Caco-2 (cell line): ENCODE measurements around the gene ATAD3B. TPM values are rescaled to one million over a fixed set of nuclear protein-coding genes. Genes with fewer than 3 reads are reported as not detected.
"Not testable (repeated sequence)": the region's sequence is repeated elsewhere in the genome, so short reads cannot be mapped to it uniquely, and the experiment has no call there.

Source experiments
- BruUV-seq: library from RNA; stranded (reverse); fragments of 400-500 nt; replicated peaks from 2 replicates; lab custom pipeline; 2021; lab: Mats Ljungman, UMichigan
- CTCF ChIA-PET: fragments of 300-600 bp; sonication (Branson Sonifier 250); formaldehyde crosslinking; loops from one replicate; lab custom pipeline; 2022; ENCODE audit warnings: antibody characterized with exemption; lab: Charles Lee
- POLR2A ChIA-PET: fragments of 300-600 bp; sonication (Branson Sonifier 250); formaldehyde crosslinking; loops from one replicate; lab custom pipeline; 2022; ENCODE audit warnings: antibody characterized with exemption; lab: Charles Lee
- DNase-seq, 2 experiments: peaks; one replicate each; pipeline versions ENCODE4 v3.0.0 to v3.0.0-alpha.2; 2020 to 2022
- H3K27me3 ChIP-seq: replicated peaks from 2 replicates; pipeline ENCODE4 v1.6.0; 2011; ENCODE audit warnings: low read length; ENCODE audit not compliant: control insufficient read depth, insufficient read depth
- H3K36me3 ChIP-seq: 2 replicates; pipeline ENCODE4 v1.5.1; 2011; ENCODE audit warnings: low read length; ENCODE audit not compliant: control insufficient read depth, insufficient read depth
- H3K4me1 ChIP-seq: fragments of 250-450 bp; sonication (Bioruptor Pico); 2 replicates; pipeline ENCODE4 v1.5.1; 2020; ENCODE audit warnings: mild to moderate bottlenecking
- H3K4me3 ChIP-seq: 2 replicates; pipeline ENCODE4 v1.5.1; 2011; ENCODE audit warnings: low read depth, mild to moderate bottlenecking, control low read depth, low read length
- H3K9me3 ChIP-seq: fragments of 250-450 bp; sonication (Bioruptor Pico); 2 replicates; pipeline ENCODE4 v1.5.1; 2020; ENCODE audit warnings: mild to moderate bottlenecking, moderate library complexity
- H3K27ac Mint-ChIP-seq: one replicate; pipeline ENCODE4 v1.8.0; 2022; ENCODE audit warnings: mixed read lengths; ENCODE audit not compliant: unreplicated experiment
- H3K27me3 Mint-ChIP-seq: one replicate; pipeline ENCODE4 v1.8.0; 2022; ENCODE audit warnings: mixed read lengths; ENCODE audit not compliant: insufficient read depth, unreplicated experiment
- H3K36me3 Mint-ChIP-seq: one replicate; pipeline ENCODE4 v1.8.0; 2022; ENCODE audit warnings: mild to moderate bottlenecking, mixed read lengths; ENCODE audit not compliant: insufficient read depth, unreplicated experiment
- H3K4me1 Mint-ChIP-seq: one replicate; pipeline ENCODE4 v1.8.0; 2022; ENCODE audit warnings: low read depth, mixed read lengths; ENCODE audit not compliant: unreplicated experiment
- H3K4me3 Mint-ChIP-seq: one replicate; pipeline ENCODE4 v1.8.0; 2022; ENCODE audit warnings: mild to moderate bottlenecking, moderate library complexity, mixed read lengths; ENCODE audit not compliant: unreplicated experiment
- H3K9me3 Mint-ChIP-seq: one replicate; pipeline ENCODE4 v1.8.0; 2022; ENCODE audit warnings: mixed read lengths; ENCODE audit not compliant: unreplicated experiment
- CTCF ChIP-seq, 2 experiments: fragments of 200-600 bp in 1 of 2; IDR thresholded peaks; 1 replicate in 1 of 2; 2 replicates in 1 of 2; pipeline versions ENCODE4 v1.5.1 to v1.8.0; 2011 to 2022; ENCODE audit warnings: antibody characterized with exemption in 1 of 2, control low read depth in 1 of 2, inconsistent platforms in 1 of 2, low read depth in 1 of 2, low read length in 1 of 2, mild to moderate bottlenecking in 1 of 2, moderate library complexity in 1 of 2; ENCODE audit not compliant: insufficient read depth in 1 of 2, severe bottlenecking in 1 of 2, unreplicated experiment in 1 of 2
- intact Hi-C: fragments of 100-400 bp; cut with micrococcal nuclease; formaldehyde crosslinking; loops from one replicate; pipeline ENCODE4 v1.10.0; 2022; ENCODE audit not compliant: unreplicated experiment
- total RNA-seq: library from RNA; stranded (reverse); gene quantifications from 2 replicates; pipeline ENCODE4 v1.2.3, GENCODE V29; 2022

The ATAD3B gene
- total RNA-seq, 1 experiment from 2014 or later = 48.1 TPM

- Mint-ChIP-seq H3K4me3 (peak overlapping the region; percentile 96), H3K36me3 (peaks cover 14% of the 10 kb centered on the region), H3K9me3 (no peaks in the 10 kb centered on the region), H3K27me3 (no peaks in the 10 kb centered on the region), H3K27ac (peak overlapping the region; percentile 99), H3K4me1 (no peaks in the 10 kb centered on the region)
- intact Hi-C loops = no loop called here
- POLR2A ChIA-PET = no interaction called here
- no peak for TF ChIP-seq CTCF (IDR thresholded peaks at IDR 0.05; ENCODE audit: insufficient read depth in 1 of 2, low read depth in 1 of 2, low read length in 1 of 2, severe bottlenecking in 1 of 2, unreplicated experiment in 1 of 2)
- Histone ChIP-seq H3K36me3 (no peaks in the 10 kb centered on the region), H3K9me3 (no peaks in the 10 kb centered on the region), H3K27me3 (no peaks in the 10 kb centered on the region), H3K4me3 (peak overlapping the region; percentile 88), H3K4me1 (no peaks in the 10 kb centered on the region)
- CTCF ChIA-PET = interaction anchor here (0.6 kb wide), 1 partner anchor 259 kb away, joined by 3 read pairs; no protein-coding TSS in a partner anchor
- DNase-seq = peak; percentile 66 to 74
- BruUV-seq = TSS peak; percentile 92
These were observed 39.5 kb downstream of the ATAD3B start for GRCh38 chr1:1510912-1511532.

- Histone ChIP-seq H3K4me1 (no peaks in the 10 kb centered on the region), H3K36me3 (no peaks in the 10 kb centered on the region), H3K4me3 (peak within 1 kb of the TSS; percentile 88), H3K27me3 (no peaks in the 10 kb centered on the region), H3K9me3 (no peaks in the 10 kb centered on the region)
- ChIA-PET POLR2A (no interaction called here), CTCF (interaction anchor here (0.6 kb wide), 1 partner anchor 260 kb away, joined by 3 read pairs; no protein-coding TSS in a partner anchor)
- no TSS peak for BruUV-seq
- peaks cover 14% of the 10 kb centered on the region for H3K36me3 Mint-ChIP-seq
- no peaks in the 10 kb centered on the region for H3K27me3 Mint-ChIP-seq
- no peak for TF ChIP-seq CTCF (IDR thresholded peaks at IDR 0.05; ENCODE audit: insufficient read depth in 1 of 2, low read depth in 1 of 2, low read length in 1 of 2, severe bottlenecking in 1 of 2, unreplicated experiment in 1 of 2)
- H3K4me1 Mint-ChIP-seq = no peaks in the 10 kb centered on the region
- intact Hi-C loops = no loop called here
- peak; percentile 95 for DNase-seq
- H3K27ac Mint-ChIP-seq = peak within 1 kb of the TSS; percentile 99
- H3K9me3 Mint-ChIP-seq = no peaks in the 10 kb centered on the region
- peak within 1 kb of the TSS; percentile 96 for H3K4me3 Mint-ChIP-seq
These were observed 40.1 kb downstream of the ATAD3B start, which contains the start of gene ATAD3A for GRCh38 chr1:1511533-1512285. ATAD3A (plus strand) TSS chr1:1512162; CDS start chr1:1512269, 107 bp downstream.

- BruUV-seq, H3K9me3 Mint-ChIP-seq, H3K4me1 ChIP-seq, H3K27me3 Mint-ChIP-seq, H3K4me1 Mint-ChIP-seq, POLR2A ChIA-PET, H3K9me3 ChIP-seq, CTCF ChIA-PET, H3K36me3 ChIP-seq, H3K27me3 ChIP-seq, intact Hi-C loops: not testable (repeated sequence)
- Mint-ChIP-seq H3K4me3 (peak overlapping the region; percentile 96), H3K36me3 (peaks cover 14% of the 10 kb centered on the region), H3K27ac (peak overlapping the region; percentile 59)
- DNase-seq = peak in 1 of 2 experiments; percentile 15
- peak overlapping the region; percentile 88 for H3K4me3 ChIP-seq
These were observed 40.9 kb downstream of the ATAD3B start for GRCh38 chr1:1512425-1512824.

GRCh38 chr1:1513675-1514074, 42.1 kb downstream of the ATAD3B start:
- H3K4me3 ChIP-seq, CTCF ChIA-PET, H3K4me1 Mint-ChIP-seq, H3K9me3 ChIP-seq, H3K27me3 ChIP-seq, POLR2A ChIA-PET, H3K36me3 ChIP-seq, BruUV-seq, DNase-seq, H3K4me1 ChIP-seq, intact Hi-C loops, H3K9me3 Mint-ChIP-seq, H3K27me3 Mint-ChIP-seq: not testable (repeated sequence)
- Mint-ChIP-seq H3K27ac (peak overlapping the region; percentile 69), H3K36me3 (peaks cover 23% of the 10 kb centered on the region), H3K4me3 (peak overlapping the region; percentile 69)

- DNase-seq, POLR2A ChIA-PET, H3K27me3 ChIP-seq, BruUV-seq, H3K9me3 ChIP-seq, H3K9me3 Mint-ChIP-seq, intact Hi-C loops, H3K27ac Mint-ChIP-seq, H3K4me3 Mint-ChIP-seq, H3K27me3 Mint-ChIP-seq, H3K4me1 ChIP-seq, H3K4me3 ChIP-seq, H3K36me3 ChIP-seq, CTCF ChIA-PET, H3K4me1 Mint-ChIP-seq: not testable (repeated sequence)
- H3K36me3 Mint-ChIP-seq = peaks cover 26% of the 10 kb centered on the region
These were observed 42.8 kb downstream of the ATAD3B start for GRCh38 chr1:1514376-1514775.
